Stimulated activated CD8-positive, alpha-beta memory T cell treated with anti-CD3 and anti-CD28 coated beads, Interleukin-15, amount 100 ng/mL, for 1 hour (primary cell): ENCODE data around the gene PLA2G6.

Experiments
- DNase-seq: peaks from one replicate; pipeline ENCODE4 v3.0.0-alpha.2; 2020; ENCODE audit warnings: low read depth

PLA2G6 gene

GRCh38 chr22:38109371-38110001 is 72.1 kb downstream of the PLA2G6 start:
- DNase-seq, result no peak

- DNase-seq, result no peak
Observed at GRCh38 chr22:38108561-38109319, 72.9 kb downstream of the PLA2G6 start.

GRCh38 chr22:38107692-38108515 is 73.7 kb downstream of the PLA2G6 start:
- no peak for DNase-seq

- DNase-seq, result no peak
Observed at GRCh38 chr22:38106814-38107578, 74.6 kb downstream of the PLA2G6 start.

- no peak for DNase-seq
Observed at GRCh38 chr22:38104084-38104483, 77.5 kb downstream of the PLA2G6 start.

- DNase-seq, result no peak
Observed at GRCh38 chr22:38103641-38104040, 78.0 kb downstream of the PLA2G6 start.

GRCh38 chr22:38098410-38099249 is 83.0 kb downstream of the PLA2G6 start:
- DNase-seq, result no peak

GRCh38 chr22:38097557-38098409 is 83.8 kb downstream of the PLA2G6 start:
- DNase-seq, result no peak

- DNase-seq, result no peak
Observed at GRCh38 chr22:38097058-38097457, 84.6 kb downstream of the PLA2G6 start.

GRCh38 chr22:38089474-38089851 is 92.2 kb downstream of the PLA2G6 start:
- no peak for DNase-seq

GRCh38 chr22:38088629-38089473 is 92.8 kb downstream of the PLA2G6 start:
- no peak for DNase-seq

GRCh38 chr22:38087855-38088254 is 93.8 kb downstream of the PLA2G6 start:
- DNase-seq, result no peak

- no peak for DNase-seq
Observed at GRCh38 chr22:38086942-38087341, 94.7 kb downstream of the PLA2G6 start.

GRCh38 chr22:38086001-38086845 is 95.4 kb downstream of the PLA2G6 start:
- no peak for DNase-seq

- DNase-seq, result no peak
Observed at GRCh38 chr22:38085501-38085900, 96.1 kb downstream of the PLA2G6 start.

- no peak for DNase-seq
Observed at GRCh38 chr22:38085056-38085455, 96.6 kb downstream of the PLA2G6 start.

GRCh38 chr22:38083931-38084631 is 97.5 kb downstream of the PLA2G6 start, which contains the start of gene SLC16A8:
Gene SLC16A8 (minus strand): TSS chr22:38084184. CDS start chr22:38082873, 1,311 bp downstream.
- DNase-seq, result no peak
